Measurements from ENCODE around the gene CALY.

CALY gene

DNA sequence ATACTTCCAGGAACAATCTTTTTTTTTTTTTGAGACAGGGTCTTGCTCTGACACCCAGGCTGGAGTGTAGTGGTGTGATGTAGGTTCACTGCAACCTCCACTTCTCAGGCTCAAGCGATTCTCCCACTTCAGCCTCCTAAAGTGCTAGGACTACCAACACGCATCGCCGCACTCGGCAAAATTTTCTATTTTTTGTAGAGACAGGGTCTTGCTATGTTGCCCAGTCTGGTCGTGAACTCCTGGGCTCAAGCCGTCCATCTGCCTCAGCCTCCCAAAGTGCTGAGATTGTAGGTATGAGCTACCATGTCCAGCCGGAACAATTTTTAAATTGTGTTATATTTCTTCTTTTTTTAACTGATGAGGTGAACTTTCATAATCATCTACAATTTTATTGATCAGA, 25.9 kb downstream of the CALY start:
- no peak overlapping the region for H3K18ac ChIP-seq (ENCODE audit: low read length)

DNA sequence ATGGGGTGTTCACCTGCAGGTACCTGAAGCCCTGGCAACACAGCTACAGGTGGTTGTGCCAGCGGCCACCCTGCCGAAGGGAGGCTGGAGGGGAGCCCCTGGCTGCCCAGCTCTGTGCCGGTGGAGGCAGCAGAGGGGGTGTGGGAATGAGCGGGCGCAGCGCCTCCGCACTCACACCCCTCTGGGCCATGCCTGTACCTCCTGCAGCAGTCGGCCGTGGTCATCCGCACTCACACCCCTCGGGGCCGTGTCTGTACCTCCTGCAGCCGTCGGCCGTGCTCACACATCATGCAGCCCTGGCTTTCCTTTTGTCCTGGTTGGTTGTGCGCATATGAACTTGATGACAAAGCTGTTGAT, 26.3 kb downstream of the CALY start:
- H3K56ac ChIP-seq (ENCODE audit: low read length): no peak overlapping the region
- H2AK5ac ChIP-seq (ENCODE audit: low read length): no peak overlapping the region
- H3K23ac ChIP-seq (ENCODE audit: low read length): no peak overlapping the region
- H2BK120ac ChIP-seq (ENCODE audit: low read depth, low read length): no peak overlapping the region
- H3K27me3 ChIP-seq (ENCODE audit: insufficient read depth, low read length, poor library complexity): no peaks in the 10 kb centered on the region
- H3K4me2 ChIP-seq (ENCODE audit: low read length): no peak overlapping the region
- H3K4ac ChIP-seq (ENCODE audit: low read depth, low read length): no peak overlapping the region
- DNase-seq: no peak
- H3K18ac ChIP-seq (ENCODE audit: low read length): no peak overlapping the region
- H4K5ac ChIP-seq (ENCODE audit: low read length): no peak overlapping the region
- no peak overlapping the region for H3K9ac ChIP-seq (ENCODE audit: low read length)
- H3K27ac ChIP-seq (ENCODE audit: low read depth, low read length): no peak overlapping the region
- H3K79me2 ChIP-seq (ENCODE audit: control insufficient read depth, insufficient read depth, low read length): peaks cover 18% of the 10 kb centered on the region
- no peak overlapping the region for H2BK5ac ChIP-seq (ENCODE audit: low read length)
- H2BK15ac ChIP-seq (replicated peaks; ENCODE audit: low read depth): no peak overlapping the region
- H3K4me3 ChIP-seq (ENCODE audit: low read length): no peak overlapping the region
- no peak overlapping the region for H4K8ac ChIP-seq (ENCODE audit: low read depth, low read length)
- H3K79me1 ChIP-seq (ENCODE audit: low read length): peaks cover 20% of the 10 kb centered on the region
- no CpG with 5 or more reads among the region's 16 CpGs for WGBS (ENCODE audit: extremely low coverage, insufficient coverage, low lambda C conversion rate)
- peaks cover 2% of the 10 kb centered on the region for H3K36me3 ChIP-seq (ENCODE audit: control insufficient read depth, insufficient read depth, low read length)
- H3K4me1 ChIP-seq (ENCODE audit: control insufficient read depth, low read depth, low read length): no peaks in the 10 kb centered on the region

More for the DNA sequence above, 25.9 kb downstream of the CALY start:
- peaks cover 2% of the 10 kb centered on the region for H3K36me3 ChIP-seq (ENCODE audit: control insufficient read depth, insufficient read depth, low read length)
- no peak overlapping the region for H3K4ac ChIP-seq (ENCODE audit: low read depth, low read length)
- H3K27ac ChIP-seq (ENCODE audit: low read depth, low read length): no peak overlapping the region
- no peak overlapping the region for H4K5ac ChIP-seq (ENCODE audit: low read length)
- no peaks in the 10 kb centered on the region for H3K4me1 ChIP-seq (ENCODE audit: control insufficient read depth, low read depth, low read length)
- no peak overlapping the region for H2BK5ac ChIP-seq (ENCODE audit: low read length)
- H2BK120ac ChIP-seq (ENCODE audit: low read depth, low read length): no peak overlapping the region
- H3K4me2 ChIP-seq (ENCODE audit: low read length): no peak overlapping the region
- WGBS (ENCODE audit: extremely low coverage, insufficient coverage, low lambda C conversion rate): no CpG with 5 or more reads among the region's 8 CpGs
- no peak overlapping the region for H4K8ac ChIP-seq (ENCODE audit: low read depth, low read length)
- no peak overlapping the region for H2BK15ac ChIP-seq (replicated peaks; ENCODE audit: low read depth)
- H3K4me3 ChIP-seq (ENCODE audit: low read length): no peak overlapping the region
- no peak overlapping the region for H3K23ac ChIP-seq (ENCODE audit: low read length)
- no peak overlapping the region for H3K9ac ChIP-seq (ENCODE audit: low read length)
- no peak overlapping the region for H3K56ac ChIP-seq (ENCODE audit: low read length)
- no peaks in the 10 kb centered on the region for H3K27me3 ChIP-seq (ENCODE audit: insufficient read depth, low read length, poor library complexity)
- H2AK5ac ChIP-seq (ENCODE audit: low read length): no peak overlapping the region
- no peak for DNase-seq
- H3K79me2 ChIP-seq (ENCODE audit: control insufficient read depth, insufficient read depth, low read length): peaks cover 14% of the 10 kb centered on the region
- H3K79me1 ChIP-seq (ENCODE audit: low read length): peaks cover 17% of the 10 kb centered on the region

DNA sequence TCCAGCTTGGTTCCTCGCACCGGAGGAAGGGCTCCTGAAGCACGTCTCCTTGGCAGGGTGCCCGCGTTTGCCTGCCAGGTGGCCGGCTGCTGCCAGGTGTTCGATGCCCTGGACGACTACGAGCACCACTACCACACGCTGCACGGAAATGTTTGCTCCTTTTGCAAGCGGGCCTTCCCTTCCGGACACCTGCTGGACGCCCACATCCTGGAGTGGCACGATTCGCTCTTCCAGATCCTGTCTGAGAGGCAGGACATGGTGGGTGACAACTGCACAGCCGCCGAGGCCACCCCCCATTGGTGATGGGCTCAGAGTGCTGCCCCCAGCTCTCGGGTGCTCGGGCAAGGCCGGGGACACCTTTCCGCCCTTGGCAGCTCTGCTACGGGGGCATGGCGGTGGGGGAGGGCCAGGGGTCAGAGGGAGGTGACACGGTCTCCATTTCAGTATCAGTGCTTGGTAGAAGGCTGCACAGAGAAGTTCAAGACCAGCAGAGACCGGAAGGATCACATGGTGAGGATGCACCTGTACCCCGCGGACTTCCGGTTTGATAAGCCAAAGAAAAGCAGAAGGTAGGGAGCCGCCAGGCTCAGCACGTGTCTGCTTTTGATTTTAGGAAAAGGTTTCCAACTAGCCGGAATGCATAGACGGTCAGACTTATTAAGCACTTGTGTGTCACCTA, 26.8 kb downstream of the CALY start:
- no peak overlapping the region for H2BK5ac ChIP-seq (ENCODE audit: low read length)
- H3K79me1 ChIP-seq (ENCODE audit: low read length): peaks cover 20% of the 10 kb centered on the region
- no peak overlapping the region for H3K18ac ChIP-seq (ENCODE audit: low read length)
- peaks cover 2% of the 10 kb centered on the region for H3K36me3 ChIP-seq (ENCODE audit: control insufficient read depth, insufficient read depth, low read length)
- H2AK5ac ChIP-seq (ENCODE audit: low read length): no peak overlapping the region
- no peak overlapping the region for H3K56ac ChIP-seq (ENCODE audit: low read length)
- H3K9ac ChIP-seq (ENCODE audit: low read length): no peak overlapping the region
- no peak overlapping the region for H3K4me3 ChIP-seq (ENCODE audit: low read length)
- no peak overlapping the region for H3K23ac ChIP-seq (ENCODE audit: low read length)
- no peak overlapping the region for H3K4ac ChIP-seq (ENCODE audit: low read depth, low read length)
- H3K27ac ChIP-seq (ENCODE audit: low read depth, low read length): no peak overlapping the region
- H3K27me3 ChIP-seq (ENCODE audit: insufficient read depth, low read length, poor library complexity): no peaks in the 10 kb centered on the region
- H3K4me2 ChIP-seq (ENCODE audit: low read length): no peak overlapping the region
- no peak overlapping the region for H4K5ac ChIP-seq (ENCODE audit: low read length)
- no peak overlapping the region for H2BK15ac ChIP-seq (replicated peaks; ENCODE audit: low read depth)
- H3K4me1 ChIP-seq (ENCODE audit: control insufficient read depth, low read depth, low read length): no peaks in the 10 kb centered on the region
- DNase-seq: no peak
- H3K79me2 ChIP-seq (ENCODE audit: control insufficient read depth, insufficient read depth, low read length): peaks cover 18% of the 10 kb centered on the region
- no peak overlapping the region for H2BK120ac ChIP-seq (ENCODE audit: low read depth, low read length)
- H4K8ac ChIP-seq (ENCODE audit: low read depth, low read length): no peak overlapping the region
- no CpG with 5 or more reads among the region's 33 CpGs for WGBS (ENCODE audit: extremely low coverage, insufficient coverage, low lambda C conversion rate)

DNA sequence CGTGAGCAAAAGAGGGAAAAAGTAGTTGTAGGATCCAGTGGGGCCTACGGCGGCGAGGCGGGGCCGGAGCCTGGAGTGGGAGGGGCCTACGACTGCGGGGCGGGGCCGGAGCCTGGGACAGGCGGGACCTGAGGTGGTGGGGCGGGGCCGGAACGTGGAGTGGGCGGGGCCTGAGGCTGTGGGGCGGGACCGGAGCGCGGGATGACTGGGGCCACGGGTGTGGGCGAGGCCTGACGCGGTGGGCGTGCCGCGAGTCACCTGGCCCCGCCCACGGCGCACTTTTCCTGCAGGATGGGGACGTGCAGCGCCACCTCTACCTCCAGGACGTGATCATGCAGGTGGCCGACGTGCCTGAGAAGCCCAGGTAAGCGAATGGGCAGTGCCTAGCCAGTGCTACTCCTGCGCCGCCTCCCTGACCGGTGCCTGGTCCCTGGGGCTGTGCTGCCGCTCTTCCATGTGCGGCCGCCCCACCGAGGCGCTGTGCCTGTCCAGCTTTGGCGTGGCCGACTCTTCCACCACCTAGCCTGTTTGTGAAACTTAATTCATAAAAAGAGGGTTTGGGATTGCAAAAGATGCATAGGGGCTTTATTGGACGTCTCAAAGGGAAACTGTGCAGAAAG, 27.5 kb downstream of the CALY start:
- H3K79me2 ChIP-seq (ENCODE audit: control insufficient read depth, insufficient read depth, low read length): peaks cover 18% of the 10 kb centered on the region
- H3K36me3 ChIP-seq (ENCODE audit: control insufficient read depth, insufficient read depth, low read length): peaks cover 2% of the 10 kb centered on the region
- peak overlapping the region; percentile 94 for H3K27ac ChIP-seq (ENCODE audit: low read depth, low read length)
- peak overlapping the region; percentile 95 for H3K9ac ChIP-seq (ENCODE audit: low read length)
- H3K56ac ChIP-seq (ENCODE audit: low read length): peak overlapping the region; percentile 95
- no peaks in the 10 kb centered on the region for H3K4me1 ChIP-seq (ENCODE audit: control insufficient read depth, low read depth, low read length)
- H3K27me3 ChIP-seq (ENCODE audit: insufficient read depth, low read length, poor library complexity): no peaks in the 10 kb centered on the region
- peak overlapping the region; percentile 79 for H3K4me2 ChIP-seq (ENCODE audit: low read length)
- no peak overlapping the region for H2AK5ac ChIP-seq (ENCODE audit: low read length)
- H2BK5ac ChIP-seq (ENCODE audit: low read length): peak overlapping the region; percentile 91
- H3K18ac ChIP-seq (ENCODE audit: low read length): peak overlapping the region; percentile 91
- no peak overlapping the region for H4K8ac ChIP-seq (ENCODE audit: low read depth, low read length)
- no peak overlapping the region for H4K5ac ChIP-seq (ENCODE audit: low read length)
- H2BK120ac ChIP-seq (ENCODE audit: low read depth, low read length): peak overlapping the region; percentile 63
- no peak overlapping the region for H3K23ac ChIP-seq (ENCODE audit: low read length)
- H2BK15ac ChIP-seq (replicated peaks; ENCODE audit: low read depth): no peak overlapping the region
- H3K4ac ChIP-seq (ENCODE audit: low read depth, low read length): peak overlapping the region; percentile 96
- DNase-seq: peak; percentile 93
- no CpG with 5 or more reads among the region's 46 CpGs for WGBS (ENCODE audit: extremely low coverage, insufficient coverage, low lambda C conversion rate)
- H3K79me1 ChIP-seq (ENCODE audit: low read length): peaks cover 20% of the 10 kb centered on the region
- peak overlapping the region; percentile 87 for H3K4me3 ChIP-seq (ENCODE audit: low read length)

DNA sequence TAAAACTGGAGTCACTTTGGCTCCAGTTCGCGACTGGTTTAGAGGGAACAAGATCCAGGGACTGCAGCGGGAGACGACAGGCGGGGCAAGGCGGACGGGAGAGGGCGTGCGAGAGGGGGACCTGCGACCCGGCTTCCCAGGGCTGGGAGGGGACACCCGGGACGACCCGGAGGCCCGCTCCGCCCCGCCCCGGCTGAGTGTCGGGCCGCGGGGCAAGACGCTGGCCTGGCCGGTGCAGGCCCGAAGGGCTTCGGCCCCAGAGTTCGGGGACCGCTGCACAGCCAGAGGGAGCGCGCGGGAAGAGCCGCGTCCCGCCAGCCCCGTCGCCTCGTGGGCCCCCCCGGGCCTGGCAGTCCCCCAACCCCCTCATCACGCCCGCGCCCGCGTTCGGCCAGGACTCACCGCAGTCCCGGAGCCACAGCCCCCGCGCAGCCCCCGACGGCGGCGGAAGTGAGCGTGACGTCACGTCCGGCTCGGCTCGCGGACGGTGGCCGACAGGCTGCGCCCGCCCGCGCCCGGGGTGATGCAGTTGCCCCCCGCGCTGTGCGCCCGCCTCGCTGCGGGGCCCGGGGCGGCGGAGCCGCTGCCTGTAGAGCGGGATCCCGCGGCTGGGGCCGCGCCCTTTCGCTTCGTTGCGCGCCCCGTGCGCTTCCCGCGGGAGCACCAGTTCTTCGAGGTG, 28.1 kb downstream of the CALY start, which contains the start of the genes TUBGCP2 and ZNF511:
Gene TUBGCP2, minus strand, starts transcription at position 452 of the 679 bp plus-strand sequence. CDS start 5,931 bp downstream, outside the sequence.
Gene ZNF511, plus strand, starts transcription at position 494 of the 679 bp plus-strand sequence. Its CDS starts 30 bp downstream, at position 524.
- Histone ChIP-seq H2AK5ac (ENCODE audit: low read length) (no peak within 1 kb of the TSS), H3K9ac (ENCODE audit: low read length) (peak within 1 kb of the TSS; percentile 95), H2BK15ac (replicated peaks; ENCODE audit: low read depth) (no peak within 1 kb of the TSS), H3K18ac (ENCODE audit: low read length) (peak within 1 kb of the TSS; percentile 91), H3K79me1 (ENCODE audit: low read length) (peaks cover 24% of the 10 kb centered on the region), H3K36me3 (ENCODE audit: control insufficient read depth, insufficient read depth, low read length) (peaks cover 2% of the 10 kb centered on the region), H3K23ac (ENCODE audit: low read length) (no peak within 1 kb of the TSS), H4K8ac (ENCODE audit: low read depth, low read length) (no peak within 1 kb of the TSS), H3K4ac (ENCODE audit: low read depth, low read length) (peak within 1 kb of the TSS; percentile 96), H3K56ac (ENCODE audit: low read length) (peak within 1 kb of the TSS; percentile 95), H3K27ac (ENCODE audit: low read depth, low read length) (peak within 1 kb of the TSS; percentile 94), H2BK120ac (ENCODE audit: low read depth, low read length) (peak within 1 kb of the TSS; percentile 63), H3K4me2 (ENCODE audit: low read length) (peak within 1 kb of the TSS; percentile 91), H4K5ac (ENCODE audit: low read length) (no peak within 1 kb of the TSS), H2BK5ac (ENCODE audit: low read length) (peak within 1 kb of the TSS; percentile 91), H3K4me1 (ENCODE audit: control insufficient read depth, low read depth, low read length) (no peaks in the 10 kb centered on the region), H3K79me2 (ENCODE audit: control insufficient read depth, insufficient read depth, low read length) (peaks cover 24% of the 10 kb centered on the region), H3K27me3 (ENCODE audit: insufficient read depth, low read length, poor library complexity) (no peaks in the 10 kb centered on the region), H3K4me3 (ENCODE audit: low read length) (peak within 1 kb of the TSS; percentile 87)
- DNase-seq: peak; percentile 63
- no CpG with 5 or more reads among the region's 89 CpGs for WGBS (ENCODE audit: extremely low coverage, insufficient coverage, low lambda C conversion rate)

All from mesendoderm (in vitro differentiated cells).